Vagina (tissue), 2 donors: Measurements from ENCODE around the gene AGBL4.

Experiments
- POLR2A ChIP-seq, 2 donors: fragments of 450-650 bp; IDR thresholded peaks; one replicate each; pipeline ENCODE4 v1.6.1; 2017; ENCODE audit warnings: antibody characterized with exemption in 2 of 2, mild to moderate bottlenecking in 2 of 2, moderate library complexity in 2 of 2
- POLR2AphosphoS5 ChIP-seq, 2 donors: sonication (generic); formaldehyde crosslinking; IDR thresholded peaks; one replicate each; pipeline ENCODE4 v1.9.0; 2017; ENCODE audit warnings: antibody characterized with exemption in 2 of 2, mild to moderate bottlenecking in 2 of 2, low read depth in 1 of 2; ENCODE audit not compliant: insufficient read depth in 1 of 2
- TF ChIP-seq, protein P1 (sequence below), 3 experiments: fragments of 450-650 bp in 2 of 3; fragments of 200-600 bp in 1 of 3; sonication (generic) in 1 of 3; IDR thresholded peaks; one replicate each; pipeline ENCODE4 v1.5.1; 2017 to 2019; ENCODE audit warnings: antibody characterized with exemption in 3 of 3, mild to moderate bottlenecking in 2 of 3, moderate library complexity in 2 of 3

DNA sequence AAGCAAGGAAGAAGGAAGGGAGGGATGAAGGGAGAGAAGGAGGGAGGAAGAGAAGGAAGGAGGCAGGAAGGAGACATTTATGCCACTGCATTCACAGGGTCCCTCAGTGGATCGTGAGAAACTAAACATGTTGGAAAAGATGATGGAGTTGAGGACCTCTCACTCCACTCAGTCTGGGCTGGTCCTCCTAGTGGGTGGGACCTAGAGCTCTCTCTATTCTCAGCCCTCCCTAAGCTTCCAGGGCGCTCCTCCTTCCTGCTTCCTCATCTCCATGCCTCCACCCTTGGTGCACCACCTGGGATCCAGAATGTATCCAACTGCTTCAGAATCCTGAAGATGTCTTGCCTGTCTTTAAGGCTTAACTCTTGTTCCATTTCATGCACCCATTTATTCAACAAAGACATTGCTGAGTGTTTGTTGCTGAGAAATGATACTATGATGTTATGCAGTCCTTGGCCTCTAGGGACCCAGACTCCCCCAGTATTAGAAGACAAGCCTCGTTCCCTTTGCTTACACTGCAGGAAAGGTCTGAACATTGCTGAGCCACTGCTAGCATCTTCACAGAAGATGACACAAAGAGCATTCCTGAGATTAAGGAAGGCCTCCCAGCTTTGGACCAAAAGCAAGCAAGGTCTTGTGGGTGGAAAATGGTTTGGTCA is 1335.5 kb downstream of the AGBL4 start:
- TF ChIP-seq POLR2A (IDR thresholded peaks at IDR 0.05) (no peak), POLR2AphosphoS5 (IDR thresholded peaks at IDR 0.05; ENCODE audit: insufficient read depth in 1 of 2, low read depth in 1 of 2) (no peak)
- TF ChIP-seq, protein P1, sequence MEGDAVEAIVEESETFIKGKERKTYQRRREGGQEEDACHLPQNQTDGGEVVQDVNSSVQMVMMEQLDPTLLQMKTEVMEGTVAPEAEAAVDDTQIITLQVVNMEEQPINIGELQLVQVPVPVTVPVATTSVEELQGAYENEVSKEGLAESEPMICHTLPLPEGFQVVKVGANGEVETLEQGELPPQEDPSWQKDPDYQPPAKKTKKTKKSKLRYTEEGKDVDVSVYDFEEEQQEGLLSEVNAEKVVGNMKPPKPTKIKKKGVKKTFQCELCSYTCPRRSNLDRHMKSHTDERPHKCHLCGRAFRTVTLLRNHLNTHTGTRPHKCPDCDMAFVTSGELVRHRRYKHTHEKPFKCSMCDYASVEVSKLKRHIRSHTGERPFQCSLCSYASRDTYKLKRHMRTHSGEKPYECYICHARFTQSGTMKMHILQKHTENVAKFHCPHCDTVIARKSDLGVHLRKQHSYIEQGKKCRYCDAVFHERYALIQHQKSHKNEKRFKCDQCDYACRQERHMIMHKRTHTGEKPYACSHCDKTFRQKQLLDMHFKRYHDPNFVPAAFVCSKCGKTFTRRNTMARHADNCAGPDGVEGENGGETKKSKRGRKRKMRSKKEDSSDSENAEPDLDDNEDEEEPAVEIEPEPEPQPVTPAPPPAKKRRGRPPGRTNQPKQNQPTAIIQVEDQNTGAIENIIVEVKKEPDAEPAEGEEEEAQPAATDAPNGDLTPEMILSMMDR (IDR thresholded peaks at IDR 0.05) = no peak
